K562 (cell line): ENCODE results near the gene PYCR2. TPM values are rescaled to one million over a fixed set of nuclear protein-coding genes. Genes with fewer than 3 reads are reported as not detected.

ENCODE experiments used
- AFF4 ChIP-seq: sonication (generic); formaldehyde crosslinking; IDR thresholded peaks from 2 replicates; pipeline ENCODE4 v1.8.0; 2023; ENCODE audit warnings: mild to moderate bottlenecking, missing genetic modification reagents
- ARID1B ChIP-seq: fragments of 450-650 bp; IDR thresholded peaks from 2 replicates; pipeline ENCODE4 v1.6.1; 2016; ENCODE audit warnings: antibody characterized with exemption, mild to moderate bottlenecking, inconsistent platforms
- ARID2 ChIP-seq: fragments of 450-650 bp; IDR thresholded peaks from 2 replicates; pipeline ENCODE4 v1.6.1; 2017; ENCODE audit warnings: antibody characterized with exemption, mild to moderate bottlenecking
- BCLAF1 ChIP-seq, 2 experiments: fragments of 450-650 bp in 1 of 2; IDR thresholded peaks; 2 replicates each; pipeline ENCODE4 v1.6.1; 2011 to 2017; ENCODE audit warnings: low read depth in 2 of 2, antibody characterized with exemption in 1 of 2, borderline replicate concordance in 1 of 2, low read length in 1 of 2, mild to moderate bottlenecking in 1 of 2, mixed read lengths in 1 of 2; ENCODE audit not compliant: control insufficient read depth in 1 of 2
- DMBX1 ChIP-seq: fragments of 250-450 bp; sonication (Bioruptor Pico); IDR thresholded peaks from 2 replicates; pipeline ENCODE4 v1.8.0; 2022; ENCODE audit warnings: inconsistent platforms, mild to moderate bottlenecking, moderate library complexity, borderline replicate concordance
- HBP1 ChIP-seq: fragments of 450-650 bp; formaldehyde crosslinking; IDR thresholded peaks from 2 replicates; pipeline ENCODE4 v1.4.0; 2022; ENCODE audit warnings: missing genetic modification characterization
- NBN ChIP-seq: fragments of 450-650 bp; IDR thresholded peaks from 2 replicates; pipeline ENCODE4 v1.6.1; 2016; ENCODE audit warnings: low read depth, mild to moderate bottlenecking
- NFE2 ChIP-seq: IDR thresholded peaks from 2 replicates; pipeline ENCODE4 v1.6.1; 2014; ENCODE audit warnings: antibody characterized with exemption, low read depth
- PATZ1 ChIP-seq: fragments of 250-450 bp; sonication (Bioruptor Pico); IDR thresholded peaks from 2 replicates; pipeline ENCODE4 v1.5.0; 2020; ENCODE audit warnings: mild to moderate bottlenecking, borderline replicate concordance
- SIX5 ChIP-seq, 2 experiments: IDR thresholded peaks; 2 replicates each; pipeline ENCODE4 v1.6.1; 2011; ENCODE audit warnings: low read length in 2 of 2, borderline replicate concordance in 1 of 2, low read depth in 1 of 2, mild to moderate bottlenecking in 1 of 2, moderate library complexity in 1 of 2; ENCODE audit not compliant: insufficient read depth in 1 of 2
- TBL1XR1 ChIP-seq, 2 experiments: IDR thresholded peaks; 2 replicates each; pipeline ENCODE4 v1.6.1; 2012; ENCODE audit warnings: improper control_type of control experiment in 2 of 2, low read length in 2 of 2, mild to moderate bottlenecking in 1 of 2
- TBP ChIP-seq: optimal IDR thresholded peaks from 2 replicates; pipeline ENCODE3; 2011; ENCODE audit warnings: low read depth, low read length, improper control_type of control experiment
- ZNF3 ChIP-seq: fragments of 250-450 bp; sonication (Bioruptor Pico); IDR thresholded peaks from 2 replicates; pipeline ENCODE4 v1.5.0; 2021; ENCODE audit warnings: mild to moderate bottlenecking, moderate library complexity
- ZNF507 ChIP-seq: conservative IDR thresholded peaks from 2 replicates; pipeline ENCODE4 v1.6.1; 2017; ENCODE audit warnings: missing genetic modification characterization, missing compliant biosample characterization
- ZNF655 ChIP-seq: fragments of 250-450 bp; sonication (Bioruptor Pico); IDR thresholded peaks from 2 replicates; pipeline ENCODE4 v1.5.0; 2021
- ZNF695 ChIP-seq: fragments of 450-650 bp; formaldehyde crosslinking; IDR thresholded peaks from 2 replicates; pipeline ENCODE4 v1.4.0; 2020; ENCODE audit warnings: mild to moderate bottlenecking, moderate library complexity
- ZNF717 ChIP-seq: fragments of 250-450 bp; sonication (Bioruptor Pico); IDR thresholded peaks from 2 replicates; pipeline ENCODE4 v1.5.0; 2021
- polyA plus RNA-seq, 8 experiments: library from polyadenylated mRNA; depleted of rRNA in 4 of 8; stranded (reverse) in 5 of 8; unstranded in 3 of 8; fragments of >200 nt; fragmentation: Nextera tagmentation in 2 of 8; fragmentation: Illumina TruSeq in 1 of 8; extraction: Ambion mirVana in 2 of 8; extraction: Trizol in 1 of 8; gene quantifications; 2 replicates each; pipeline versions ENCODE4 v1.2.1 to v1.2.3, GENCODE V29; 2011 to 2014; ENCODE audit warnings: inconsistent platforms in 1 of 8, missing spikeins in 1 of 8
- total RNA-seq, 7 experiments: library from RNA; depleted of rRNA in 6 of 7; stranded (reverse); fragments of >200 nt in 6 of 7; fragmentation: Illumina TruSeq in 2 of 7; extraction: Trizol in 2 of 7; gene quantifications; 2 replicates each; pipeline versions ENCODE4 v1.2.1 to v1.2.3, GENCODE V29; 2011 to 2021; ENCODE audit warnings: low replicate concordance in 1 of 7

PYCR2 gene
- total and polyA plus RNA-seq, 9 of the 15 experiments (the other 6 are each of a cell fraction or from before 2014, with no cell fraction given) = 5.5 to 219 (median 127) TPM

GRCh38 chr1:225973158-225973557, 49.1 kb upstream of the PYCR2 start (continued):
- TF ChIP-seq AFF4 (no peak), ZNF695 (CRISPR knock-in tag) (no peak), PATZ1 (CRISPR knock-in tag) (no peak), ARID1B (peak; percentile 62), ARID2 (no peak), TBL1XR1 (IDR thresholded peaks at IDR 0.05; ENCODE audit: low read length in 2 of 2) (no peak), ZNF3 (CRISPR knock-in tag) (no peak), HBP1 (CRISPR knock-in tag) (no peak), NBN (no peak), SIX5 (IDR thresholded peaks at IDR 0.05; ENCODE audit: borderline replicate concordance in 1 of 2, insufficient read depth in 1 of 2, low read depth in 1 of 2, low read length in 2 of 2) (no peak), BCLAF1 (IDR thresholded peaks at IDR 0.05; ENCODE audit: borderline replicate concordance in 1 of 2, control insufficient read depth in 1 of 2, low read depth in 2 of 2, low read length in 1 of 2) (no peak), ZNF655 (CRISPR knock-in tag) (no peak), DMBX1 (no peak), ZNF717 (no peak), ZNF507 (no peak), NFE2 (no peak), TBP (no peak)
